Measurements from ENCODE around the gene MYBPC2.

DNA sequence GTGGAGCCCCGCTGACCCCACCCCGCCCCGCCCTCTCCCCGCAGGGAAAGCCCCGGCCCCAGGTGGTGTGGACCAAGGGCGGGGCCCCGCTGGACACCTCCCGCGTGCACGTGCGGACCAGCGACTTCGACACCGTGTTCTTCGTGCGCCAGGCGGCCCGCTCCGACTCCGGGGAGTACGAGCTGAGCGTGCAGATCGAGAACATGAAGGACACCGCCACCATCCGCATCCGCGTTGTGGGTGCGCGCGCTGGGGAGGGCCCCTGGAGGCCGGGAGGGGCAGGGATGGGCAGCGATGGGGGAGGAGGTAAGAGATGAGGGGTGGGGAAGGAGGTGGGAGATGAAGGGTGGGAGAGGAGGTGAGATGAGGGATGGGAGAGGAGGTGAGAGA, 26.4 kb downstream of the MYBPC2 start:
- TF ChIP-seq, protein P1, sequence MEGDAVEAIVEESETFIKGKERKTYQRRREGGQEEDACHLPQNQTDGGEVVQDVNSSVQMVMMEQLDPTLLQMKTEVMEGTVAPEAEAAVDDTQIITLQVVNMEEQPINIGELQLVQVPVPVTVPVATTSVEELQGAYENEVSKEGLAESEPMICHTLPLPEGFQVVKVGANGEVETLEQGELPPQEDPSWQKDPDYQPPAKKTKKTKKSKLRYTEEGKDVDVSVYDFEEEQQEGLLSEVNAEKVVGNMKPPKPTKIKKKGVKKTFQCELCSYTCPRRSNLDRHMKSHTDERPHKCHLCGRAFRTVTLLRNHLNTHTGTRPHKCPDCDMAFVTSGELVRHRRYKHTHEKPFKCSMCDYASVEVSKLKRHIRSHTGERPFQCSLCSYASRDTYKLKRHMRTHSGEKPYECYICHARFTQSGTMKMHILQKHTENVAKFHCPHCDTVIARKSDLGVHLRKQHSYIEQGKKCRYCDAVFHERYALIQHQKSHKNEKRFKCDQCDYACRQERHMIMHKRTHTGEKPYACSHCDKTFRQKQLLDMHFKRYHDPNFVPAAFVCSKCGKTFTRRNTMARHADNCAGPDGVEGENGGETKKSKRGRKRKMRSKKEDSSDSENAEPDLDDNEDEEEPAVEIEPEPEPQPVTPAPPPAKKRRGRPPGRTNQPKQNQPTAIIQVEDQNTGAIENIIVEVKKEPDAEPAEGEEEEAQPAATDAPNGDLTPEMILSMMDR (IDR thresholded peaks at IDR 0.05), result no peak
- no peak for TF ChIP-seq POLR2A (IDR thresholded peaks at IDR 0.05)
